Prostate gland (tissue), 2 donors: ENCODE data around the gene NEDD4L.

ENCODE experiments used
- CTCF ChIP-seq, 4 experiments: fragments of 200-600 bp in 2 of 4; fragments of 450-650 bp in 2 of 4; sonication (generic) in 2 of 4; IDR thresholded peaks; 1 replicate in 3 of 4; 2 replicates in 1 of 4; pipeline ENCODE4 v1.5.1; 2016 to 2019; ENCODE audit warnings: antibody characterized with exemption in 4 of 4, mild to moderate bottlenecking in 2 of 4, moderate library complexity in 2 of 4
- POLR2A ChIP-seq: fragments of 450-650 bp; IDR thresholded peaks from one replicate; pipeline ENCODE4 v1.6.1; 2016; ENCODE audit warnings: antibody characterized with exemption, mild to moderate bottlenecking
- POLR2AphosphoS5 ChIP-seq: sonication (generic); formaldehyde crosslinking; IDR thresholded peaks from one replicate; pipeline ENCODE4 v1.6.1; 2017; ENCODE audit warnings: antibody characterized with exemption

- TF ChIP-seq POLR2AphosphoS5 = no peak
- no peak for TF ChIP-seq CTCF (IDR thresholded peaks at IDR 0.05)
- no peak for TF ChIP-seq POLR2A
Observed at GRCh38 chr18:58205443-58206160, 161.6 kb downstream of the NEDD4L start.
